ENCODE measurements around the gene SLC25A6.

SLC25A6 gene

DNA sequence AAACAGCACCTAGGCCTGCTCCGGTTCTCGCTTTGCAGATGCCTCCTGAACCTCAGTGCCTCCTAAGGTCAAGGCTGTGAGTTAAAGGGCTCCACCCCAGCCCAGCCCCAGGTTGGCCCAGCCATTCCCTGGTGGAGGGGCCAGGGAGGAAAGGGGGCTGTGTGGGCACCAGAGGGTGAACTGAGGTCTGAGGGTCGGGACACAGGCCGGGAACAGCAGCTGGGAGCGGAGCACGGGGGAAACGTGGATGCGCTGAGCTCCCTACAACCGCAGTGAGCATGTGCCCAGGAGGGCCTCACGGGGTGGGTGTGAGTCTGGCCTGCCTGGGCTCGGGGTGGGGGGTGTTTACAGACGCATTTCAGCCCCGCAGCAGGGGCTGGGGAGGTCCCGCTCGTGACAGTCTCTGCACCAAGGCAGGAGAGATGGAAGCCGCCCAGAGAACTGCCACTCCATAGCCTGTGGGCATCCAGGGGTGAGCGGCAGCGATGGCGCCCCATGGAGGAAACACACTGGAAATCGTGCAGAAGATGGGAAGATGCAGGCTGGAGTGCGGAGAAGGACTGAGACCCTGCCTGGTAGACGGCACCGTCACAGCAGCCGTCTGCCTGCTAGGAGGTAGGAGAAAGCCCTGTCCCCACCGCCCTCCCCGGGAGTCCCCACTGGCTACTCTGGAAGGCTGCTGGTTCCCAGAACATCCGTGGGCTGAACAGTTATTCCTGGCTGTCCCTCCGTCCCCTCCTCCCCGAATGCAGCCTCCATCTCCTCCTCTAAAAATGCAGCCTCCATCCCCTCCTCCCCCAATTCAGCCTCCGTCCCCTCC lies 9.9 kb upstream of the SLC25A6 start:
- H3K27ac Mint-ChIP-seq: no peak overlapping the region
- no peaks in the 10 kb centered on the region for H3K27me3 Mint-ChIP-seq (ENCODE audit: low read depth)
- no peak overlapping the region for H3K4me3 Mint-ChIP-seq
- H3K9me3 Mint-ChIP-seq: no peaks in the 10 kb centered on the region
- no peaks in the 10 kb centered on the region for H3K4me1 Mint-ChIP-seq (ENCODE audit: low read depth)
- peaks cover 11% of the 10 kb centered on the region for H3K36me3 Mint-ChIP-seq (ENCODE audit: low read depth)
- DNase-seq (ENCODE audit: low spot score): no peak

DNA sequence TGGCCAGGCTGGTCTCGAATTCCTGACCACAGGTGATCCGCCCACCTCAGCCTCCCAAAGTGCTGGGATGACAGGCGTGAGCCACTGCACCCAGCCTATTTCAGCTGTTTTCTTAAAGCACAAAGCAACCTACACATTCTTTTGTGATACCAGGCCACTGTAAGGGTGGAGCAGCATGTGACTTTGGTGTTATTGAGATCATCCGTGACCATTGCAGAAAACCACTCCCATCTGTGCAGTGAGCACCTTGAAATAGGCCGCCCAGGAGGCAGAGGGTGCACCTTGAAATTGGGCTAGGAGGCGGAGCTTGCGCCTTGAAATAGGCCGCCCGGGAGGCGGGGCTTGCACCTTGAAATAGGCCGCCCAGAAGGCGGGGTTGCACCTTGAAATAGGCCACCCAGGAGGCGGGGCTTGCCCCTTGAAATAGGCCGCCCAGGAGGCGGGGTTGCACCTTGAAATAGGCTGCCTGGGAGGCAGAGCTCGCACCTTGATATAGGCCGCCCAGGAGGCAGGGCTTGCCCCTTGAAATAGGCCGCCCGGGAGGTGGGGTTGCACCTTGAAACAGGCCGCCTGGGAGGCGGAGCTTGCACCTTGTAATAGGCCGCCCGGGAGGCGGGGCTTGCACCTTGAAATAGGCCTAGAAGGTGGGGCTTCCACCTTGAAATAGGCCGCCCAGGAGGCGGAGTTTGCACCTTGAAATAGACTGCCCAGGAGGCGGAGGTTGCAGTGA lies 9.0 kb upstream of the SLC25A6 start:
- no peaks in the 10 kb centered on the region for H3K27me3 Mint-ChIP-seq (ENCODE audit: low read depth)
- peaks cover 2% of the 10 kb centered on the region for H3K4me1 Mint-ChIP-seq (ENCODE audit: low read depth)
- peaks cover 18% of the 10 kb centered on the region for H3K36me3 Mint-ChIP-seq (ENCODE audit: low read depth)
- no peak for DNase-seq (ENCODE audit: low spot score)
- H3K9me3 Mint-ChIP-seq: no peaks in the 10 kb centered on the region
- no peak overlapping the region for H3K27ac Mint-ChIP-seq
- no peak overlapping the region for H3K4me3 Mint-ChIP-seq

DNA sequence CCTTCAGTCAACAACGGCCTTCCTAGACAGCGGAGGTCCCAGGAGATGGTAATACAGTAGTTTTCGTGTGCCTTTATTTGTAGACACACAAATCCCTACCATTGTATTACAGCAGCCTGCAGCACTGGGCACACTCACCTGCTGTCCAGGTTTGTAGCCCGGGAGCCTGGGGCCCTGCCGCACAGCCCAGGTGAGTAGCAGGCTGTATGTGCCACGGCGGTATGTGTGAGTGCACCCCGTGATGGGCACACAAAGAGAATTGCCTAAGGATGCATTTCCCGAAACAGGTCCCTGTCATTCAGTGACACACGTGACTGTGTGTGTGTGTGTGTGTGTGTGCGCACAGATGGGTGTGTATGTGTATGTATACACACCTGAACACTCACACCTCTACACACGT lies 8.1 kb upstream of the SLC25A6 start:
- peaks cover 26% of the 10 kb centered on the region for H3K36me3 Mint-ChIP-seq (ENCODE audit: low read depth)
- peaks cover 7% of the 10 kb centered on the region for H3K4me1 Mint-ChIP-seq (ENCODE audit: low read depth)
- H3K4me3 Mint-ChIP-seq: no peak overlapping the region

DNA sequence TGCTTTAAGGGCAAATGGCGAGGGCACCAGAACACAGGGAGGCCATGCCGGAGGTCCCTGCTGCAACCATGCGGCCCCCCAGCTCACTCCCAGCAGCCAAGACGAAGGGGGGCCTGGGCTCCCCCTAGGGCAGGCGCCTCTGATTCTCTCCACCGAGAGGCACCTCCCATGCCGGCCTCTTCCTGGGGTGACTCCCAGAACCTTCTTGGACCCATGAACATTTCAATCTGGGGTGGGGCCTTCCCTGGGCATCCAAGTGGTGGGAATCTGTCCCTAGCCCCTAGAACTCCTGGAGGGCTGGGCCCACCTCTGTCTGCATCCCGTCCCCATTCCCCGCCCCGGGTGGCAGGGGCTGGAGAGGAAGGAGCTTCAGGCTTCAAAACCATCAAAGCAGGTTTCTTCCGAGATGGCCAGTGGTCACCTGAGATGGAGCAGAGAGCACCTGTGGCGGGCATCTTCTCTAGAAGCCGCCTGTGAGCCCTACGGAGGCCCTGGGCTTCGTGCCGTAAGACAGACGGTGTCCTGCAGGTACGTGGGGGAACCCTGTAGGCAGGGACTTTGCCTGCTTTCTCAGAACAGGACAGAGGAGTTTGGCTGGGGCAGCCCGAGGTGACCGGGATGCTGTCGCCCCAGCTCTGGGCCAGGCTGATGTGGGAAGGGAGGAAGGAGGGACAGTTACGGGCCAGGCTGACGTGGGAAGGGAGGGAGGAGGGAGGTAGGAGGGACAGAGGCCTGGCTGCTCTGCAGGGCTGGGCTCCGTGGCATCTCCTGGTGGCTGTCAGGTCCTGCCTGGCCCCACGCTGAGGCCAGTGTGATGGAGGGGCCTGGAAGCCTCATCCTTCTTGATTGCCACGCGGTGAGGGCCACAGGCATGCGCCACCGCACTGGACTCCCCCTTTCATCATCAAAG lies 6.8 kb upstream of the SLC25A6 start:
- no peak overlapping the region for H3K4me3 Mint-ChIP-seq
- no peak for DNase-seq (ENCODE audit: low spot score)
- no peak overlapping the region for H3K27ac Mint-ChIP-seq
- H3K27me3 Mint-ChIP-seq (ENCODE audit: low read depth): no peaks in the 10 kb centered on the region
- H3K36me3 Mint-ChIP-seq (ENCODE audit: low read depth): peaks cover 26% of the 10 kb centered on the region
- no peaks in the 10 kb centered on the region for H3K9me3 Mint-ChIP-seq
- H3K4me1 Mint-ChIP-seq (ENCODE audit: low read depth): peaks cover 14% of the 10 kb centered on the region

More for the DNA sequence above, 8.1 kb upstream of the SLC25A6 start:
- DNase-seq (ENCODE audit: low spot score): no peak
- Mint-ChIP-seq H3K27ac (no peak overlapping the region), H3K9me3 (no peaks in the 10 kb centered on the region), H3K27me3 (ENCODE audit: low read depth) (no peaks in the 10 kb centered on the region)

DNA sequence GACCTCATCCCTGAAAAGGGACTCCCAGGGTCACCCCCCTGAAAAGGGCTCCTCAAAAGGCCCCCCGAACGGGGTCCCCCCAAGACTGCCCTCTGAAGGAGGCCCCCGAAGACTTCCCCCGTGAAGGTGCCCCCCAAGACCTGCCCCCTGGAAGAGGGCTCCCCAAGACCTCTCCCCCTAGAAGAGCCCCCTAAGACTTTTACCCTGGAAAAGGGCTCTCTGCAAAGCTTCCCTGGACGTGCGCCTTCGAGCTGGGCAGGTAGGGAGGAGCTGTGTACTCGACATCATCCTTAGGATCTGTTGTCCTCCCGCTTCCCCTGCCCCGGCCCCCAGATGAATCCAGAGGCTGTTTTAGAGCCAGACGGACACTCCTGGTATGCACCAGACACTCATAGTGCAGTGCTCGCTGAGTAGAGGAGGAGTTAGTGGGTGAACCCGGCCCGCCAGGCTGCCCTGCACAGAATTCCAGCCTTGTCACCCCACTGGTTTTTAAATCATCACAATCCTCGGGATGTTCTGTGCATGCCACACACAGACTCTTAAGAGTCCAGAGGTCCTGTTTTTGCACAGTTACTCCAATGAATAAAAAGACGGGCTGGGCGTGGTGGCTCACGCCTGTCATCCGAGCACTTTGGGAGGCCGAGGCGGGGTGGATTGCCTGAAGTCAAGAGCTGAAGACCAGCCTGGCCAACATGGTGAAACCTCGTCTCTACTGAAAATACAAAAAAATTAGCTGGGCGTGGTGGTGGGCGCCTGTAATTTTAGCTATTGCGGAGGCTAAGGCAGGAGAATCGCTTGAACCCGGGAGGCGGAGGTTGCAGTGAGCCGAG lies 5.7 kb upstream of the SLC25A6 start:
- DNase-seq (ENCODE audit: low spot score): no peak
- no peak overlapping the region for H3K4me3 Mint-ChIP-seq
- peaks cover 28% of the 10 kb centered on the region for H3K36me3 Mint-ChIP-seq (ENCODE audit: low read depth)
- H3K27me3 Mint-ChIP-seq (ENCODE audit: low read depth): no peaks in the 10 kb centered on the region
- peaks cover 19% of the 10 kb centered on the region for H3K4me1 Mint-ChIP-seq (ENCODE audit: low read depth)
- H3K9me3 Mint-ChIP-seq: no peaks in the 10 kb centered on the region
- no peak overlapping the region for H3K27ac Mint-ChIP-seq

DNA sequence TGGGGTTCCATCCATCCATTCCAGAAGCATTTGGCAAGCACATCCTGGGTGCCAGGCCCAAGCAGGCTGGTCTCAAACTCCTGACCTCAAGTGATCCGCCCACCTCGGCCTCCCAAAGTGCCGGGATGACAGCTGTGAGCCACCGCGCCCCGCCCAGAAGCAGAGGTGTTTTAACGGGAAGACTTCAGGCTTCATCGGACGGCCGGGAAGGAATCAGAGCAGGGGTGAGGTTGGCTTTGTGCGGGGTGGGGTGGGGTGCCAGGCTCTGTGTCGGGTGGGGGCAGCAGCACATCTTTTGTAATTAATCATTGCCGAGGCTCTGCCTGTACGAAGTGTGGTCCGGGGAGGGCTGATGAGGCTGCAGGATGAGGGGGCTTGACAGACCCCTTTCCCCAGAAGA lies 5.1 kb upstream of the SLC25A6 start:
- no peaks in the 10 kb centered on the region for H3K9me3 Mint-ChIP-seq

DNA sequence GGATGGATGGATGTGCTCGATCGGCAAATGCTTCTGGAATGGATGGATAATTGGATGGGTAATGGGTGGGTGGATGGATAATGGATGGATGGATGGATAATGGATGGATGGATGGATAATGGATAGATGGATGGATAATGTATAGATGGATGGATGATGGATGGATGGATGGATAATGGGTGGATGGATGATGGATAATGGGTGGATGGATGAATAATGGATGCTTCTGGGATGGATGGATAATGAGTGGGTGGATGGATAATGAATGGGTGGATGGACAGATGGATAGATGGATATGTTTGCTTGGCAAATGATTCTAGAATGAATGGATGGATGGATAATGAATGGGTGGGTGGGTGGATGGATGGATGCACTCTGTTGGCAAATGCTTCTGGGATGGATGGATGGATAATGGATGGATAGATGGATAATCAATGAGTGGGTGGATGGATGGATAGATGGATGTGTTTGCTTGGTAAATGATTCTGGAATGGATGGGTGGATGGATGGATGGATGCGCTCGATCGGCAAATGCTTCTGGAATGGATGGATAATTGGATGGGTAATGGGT lies 3.8 kb upstream of the SLC25A6 start:
- Mint-ChIP-seq H3K27me3 (ENCODE audit: low read depth) (no peaks in the 10 kb centered on the region), H3K4me1 (ENCODE audit: low read depth) (peaks cover 23% of the 10 kb centered on the region), H3K9me3 (no peaks in the 10 kb centered on the region), H3K36me3 (ENCODE audit: low read depth) (peaks cover 34% of the 10 kb centered on the region), H3K4me3 (peak overlapping the region; percentile 13), H3K27ac (peak overlapping the region; percentile 26)
- DNase-seq (ENCODE audit: low spot score): no peak

More for the DNA sequence above, 5.1 kb upstream of the SLC25A6 start:
- DNase-seq (ENCODE audit: low spot score): no peak
- no peak overlapping the region for H3K27ac Mint-ChIP-seq
- H3K27me3 Mint-ChIP-seq (ENCODE audit: low read depth): no peaks in the 10 kb centered on the region
- H3K4me3 Mint-ChIP-seq: no peak overlapping the region
- H3K4me1 Mint-ChIP-seq (ENCODE audit: low read depth): peaks cover 19% of the 10 kb centered on the region
- peaks cover 28% of the 10 kb centered on the region for H3K36me3 Mint-ChIP-seq (ENCODE audit: low read depth)

DNA sequence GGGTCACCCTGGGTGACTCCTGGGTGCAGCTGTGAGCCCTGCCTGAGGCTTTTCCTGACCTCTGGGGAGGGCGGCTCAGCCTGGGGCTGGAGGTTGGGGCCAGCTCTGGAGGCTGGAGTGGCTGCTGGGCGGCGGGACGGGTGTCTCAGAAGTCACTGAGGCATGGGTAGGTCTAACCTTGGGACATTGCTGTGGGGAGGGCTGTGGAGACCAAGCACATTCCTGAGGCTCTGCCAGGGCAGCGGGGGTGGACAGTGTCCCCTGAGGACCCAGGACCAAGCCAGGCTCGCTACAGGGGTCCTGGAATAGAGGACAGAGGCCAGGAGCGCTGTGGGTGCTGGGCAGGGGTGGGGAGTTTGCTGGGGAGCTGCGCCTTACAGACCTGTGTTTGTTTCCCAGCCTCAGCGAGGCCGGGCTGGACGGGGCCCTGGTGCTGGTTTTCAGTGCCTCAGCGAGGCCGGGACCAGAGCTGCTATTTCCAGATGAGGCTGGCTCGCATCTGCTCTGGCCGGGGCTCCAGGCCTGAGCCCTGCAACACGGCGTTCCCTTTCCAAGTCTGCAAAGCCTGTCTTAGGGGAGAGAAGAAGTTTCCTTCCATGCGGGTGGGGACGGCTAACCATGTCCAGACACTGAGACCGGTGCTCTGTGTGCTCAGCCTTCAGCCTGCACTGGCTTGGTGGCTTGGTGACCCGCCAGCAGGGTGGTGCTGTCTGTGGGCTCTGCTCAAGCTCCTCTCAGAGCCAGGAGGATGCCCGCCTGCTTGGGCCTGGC lies 3.0 kb upstream of the SLC25A6 start:
- Mint-ChIP-seq H3K36me3 (ENCODE audit: low read depth) (peaks cover 39% of the 10 kb centered on the region), H3K4me3 (peak overlapping the region; percentile 90), H3K27me3 (ENCODE audit: low read depth) (no peaks in the 10 kb centered on the region), H3K4me1 (ENCODE audit: low read depth) (peaks cover 23% of the 10 kb centered on the region), H3K27ac (peak overlapping the region; percentile 64), H3K9me3 (no peaks in the 10 kb centered on the region)
- DNase-seq (ENCODE audit: low spot score): no peak

DNA sequence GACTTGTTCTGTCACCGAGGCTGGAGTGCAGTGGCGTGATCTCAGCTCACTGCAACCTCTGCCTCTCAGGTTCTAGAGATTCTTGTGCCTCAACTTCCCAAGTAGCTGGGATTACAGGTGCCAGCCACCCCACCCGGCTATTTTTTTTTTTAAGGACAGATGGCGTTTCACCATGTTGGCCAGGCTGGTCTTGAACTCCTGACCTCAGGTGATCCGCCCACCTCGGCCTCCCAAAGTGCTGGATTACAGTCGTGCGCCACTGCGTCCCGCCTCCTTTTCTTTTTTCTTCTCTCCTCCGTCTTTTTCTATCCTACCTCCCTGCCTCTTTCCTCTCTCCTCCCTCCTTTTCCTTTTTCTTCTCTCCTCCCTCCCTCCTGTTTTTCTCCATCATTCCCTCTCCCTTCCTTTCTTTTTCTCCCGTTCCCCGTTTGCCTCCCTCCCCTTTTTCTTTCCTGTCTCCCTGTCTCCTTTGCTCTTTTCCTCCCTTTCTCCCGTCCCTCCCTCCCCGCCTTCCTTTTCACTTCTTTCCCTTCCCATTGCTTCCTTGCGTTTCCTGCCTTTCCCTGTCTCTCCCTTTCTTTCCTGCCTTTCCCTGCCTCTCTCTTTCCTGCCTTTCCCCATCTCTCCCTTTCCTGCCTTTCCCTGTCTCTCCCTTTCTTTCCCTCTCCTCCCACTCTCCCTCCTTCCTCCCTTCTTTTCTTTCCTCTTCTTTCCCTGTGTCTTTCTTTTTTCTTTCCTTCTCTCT lies 2.1 kb upstream of the SLC25A6 start:
- Mint-ChIP-seq H3K36me3 (ENCODE audit: low read depth) (peaks cover 47% of the 10 kb centered on the region), H3K9me3 (no peaks in the 10 kb centered on the region), H3K27me3 (ENCODE audit: low read depth) (no peaks in the 10 kb centered on the region), H3K27ac (peak overlapping the region; percentile 95), H3K4me3 (peak overlapping the region; percentile 90), H3K4me1 (ENCODE audit: low read depth) (peaks cover 23% of the 10 kb centered on the region)
- DNase-seq (ENCODE audit: low spot score): no peak

DNA sequence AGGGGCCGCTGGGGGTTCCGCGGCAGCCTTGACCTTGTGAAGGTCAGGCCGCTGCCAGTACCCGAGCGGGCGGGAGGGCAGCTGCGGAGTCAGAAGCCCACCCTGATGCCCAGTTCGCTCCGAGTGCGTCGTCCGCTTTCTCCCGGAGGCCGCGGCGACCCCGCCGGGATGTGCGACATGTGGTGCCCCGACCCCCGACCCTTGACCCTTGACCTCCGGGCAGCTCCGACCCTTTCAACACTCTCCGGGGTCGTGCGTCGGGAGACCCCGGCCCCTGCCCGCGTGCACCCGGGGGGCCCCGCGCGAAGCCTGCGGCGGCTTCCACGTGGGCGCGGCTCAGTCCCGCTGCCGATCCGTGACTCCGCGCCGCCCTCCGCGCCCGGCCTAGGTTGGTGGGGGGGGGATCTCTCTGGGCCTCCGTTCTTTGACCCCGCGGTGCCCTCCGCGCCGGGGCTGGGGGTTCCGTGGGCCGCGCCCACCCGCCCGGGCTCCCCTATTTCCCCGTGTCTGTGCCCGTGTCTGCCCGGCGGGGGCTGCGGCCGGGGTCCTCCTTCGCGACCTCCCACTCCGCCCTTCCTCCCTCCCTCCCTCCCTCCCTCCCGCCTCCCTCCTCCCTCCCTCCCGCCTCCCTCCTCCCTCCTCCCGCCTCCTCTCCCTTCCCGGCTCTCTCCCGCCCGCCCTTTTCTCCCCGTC lies 609 bp upstream of the SLC25A6 start:
- Mint-ChIP-seq H3K36me3 (ENCODE audit: low read depth) (peaks cover 58% of the 10 kb centered on the region), H3K27ac (peak overlapping the region; percentile 96), H3K9me3 (no peaks in the 10 kb centered on the region), H3K4me1 (ENCODE audit: low read depth) (peaks cover 23% of the 10 kb centered on the region), H3K27me3 (ENCODE audit: low read depth) (no peaks in the 10 kb centered on the region), H3K4me3 (peak overlapping the region; percentile 94)
- no peak for DNase-seq (ENCODE audit: low spot score)

DNA sequence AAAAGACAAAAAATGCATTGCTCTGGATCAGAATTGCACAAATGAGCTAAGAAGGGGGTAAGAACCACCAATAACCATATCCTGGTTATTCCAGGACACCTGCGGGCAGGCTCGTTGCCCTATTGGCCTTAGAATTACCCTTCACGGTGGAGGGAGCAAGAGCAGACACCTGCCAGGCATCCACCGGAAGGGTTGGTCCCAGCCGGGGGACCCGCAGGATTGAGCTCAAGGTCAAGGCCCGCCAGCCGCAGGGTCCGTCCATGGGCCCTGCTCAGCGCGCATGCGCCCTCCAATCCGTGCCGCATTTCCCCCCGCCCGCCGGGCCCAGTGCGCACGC lies 575 bp downstream of the SLC25A6 start:
- Mint-ChIP-seq H3K36me3 (ENCODE audit: low read depth) (peaks cover 59% of the 10 kb centered on the region), H3K27ac (peak overlapping the region; percentile 96), H3K9me3 (no peaks in the 10 kb centered on the region), H3K4me1 (ENCODE audit: low read depth) (peaks cover 23% of the 10 kb centered on the region), H3K27me3 (ENCODE audit: low read depth) (no peaks in the 10 kb centered on the region), H3K4me3 (peak overlapping the region; percentile 94)
- no peak for DNase-seq (ENCODE audit: low spot score)
